GM21515 (cell line): ENCODE results near the gene ZNF385B.

Experiments
- ATAC-seq: cut with Tn5 transposase; IDR thresholded peaks from one replicate; pipeline ENCODE4 v1.9.1; 2021; ENCODE audit not compliant: unreplicated experiment

Gene ZNF385B

DNA sequence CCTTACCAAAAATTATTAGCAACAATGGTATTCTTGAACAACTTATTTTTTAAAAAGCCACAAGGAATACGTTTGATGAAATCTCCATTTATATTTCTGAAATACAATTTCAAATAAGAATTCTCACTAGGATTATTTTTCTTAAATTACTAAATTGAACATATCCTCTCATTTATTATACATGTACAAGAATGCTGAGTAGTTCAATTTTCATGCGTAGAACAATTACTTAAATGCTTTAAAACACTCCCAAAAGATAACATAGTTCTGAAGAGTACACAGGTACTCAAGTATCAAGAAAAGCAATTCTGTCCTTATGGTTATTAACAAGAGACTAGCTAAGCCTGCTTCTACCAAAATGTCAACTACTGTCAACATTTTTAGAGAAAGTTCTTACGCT is 268.1 kb downstream of the ZNF385B start:
- ATAC-seq: no peak

DNA sequence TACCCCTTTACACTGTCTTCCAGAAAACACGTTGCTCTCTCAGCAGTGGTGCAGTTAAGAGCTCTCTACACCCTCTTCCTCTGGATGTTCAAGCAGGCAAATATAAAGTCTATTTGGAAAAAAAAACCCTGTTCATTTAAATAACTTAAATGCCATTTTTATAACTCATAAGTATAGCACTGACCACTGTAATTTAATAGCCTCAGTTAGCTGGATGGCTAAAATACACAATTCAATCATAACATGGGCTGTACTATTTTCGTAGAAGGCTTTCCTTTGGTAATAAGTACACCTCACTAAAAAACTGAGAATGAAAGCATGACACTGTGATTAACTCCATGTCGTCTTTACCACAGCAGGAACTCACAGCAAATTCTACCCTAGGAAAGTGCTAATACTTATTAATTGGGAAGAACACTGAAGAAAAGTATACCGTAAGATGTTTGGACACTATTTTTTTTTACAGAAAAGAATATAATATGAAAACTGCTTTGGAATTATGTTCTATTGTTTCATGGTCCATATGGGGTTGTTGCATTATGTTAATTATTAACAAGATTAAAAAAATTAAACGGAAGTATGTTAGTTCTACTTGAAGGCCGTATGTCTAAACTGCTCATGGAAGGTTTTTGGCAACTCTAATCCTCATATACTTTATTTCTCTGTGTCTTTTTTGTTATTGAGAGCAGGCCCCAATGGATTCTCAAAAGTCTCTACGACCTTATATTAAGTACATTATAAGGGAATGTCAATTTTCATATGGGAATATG is 269.1 kb downstream of the ZNF385B start:
- ATAC-seq: no peak

GRCh38 chr2:179591690-179592089 is 269.7 kb downstream of the ZNF385B start:
- ATAC-seq: no peak

- ATAC-seq: no peak
Observed at GRCh38 chr2:179588486-179589145, 272.8 kb downstream of the ZNF385B start.

DNA sequence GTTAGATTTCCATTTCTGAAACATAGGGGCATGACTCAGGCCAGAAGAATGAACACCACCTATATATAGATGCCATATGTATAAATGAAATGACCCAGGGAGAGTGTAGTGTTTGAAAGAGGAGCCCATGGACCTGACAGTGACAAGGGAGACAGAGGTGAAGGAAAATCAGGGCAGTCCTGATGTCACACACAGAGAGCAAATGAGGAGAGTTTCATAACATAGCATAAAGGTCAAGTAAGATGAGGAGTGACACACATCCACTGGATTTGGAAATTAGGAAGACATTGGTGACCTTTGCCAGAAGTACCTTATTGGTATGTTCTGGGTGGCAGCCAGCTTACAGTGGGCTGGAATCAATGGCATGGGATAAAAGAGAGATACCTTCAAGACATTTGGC is 276.7 kb downstream of the ZNF385B start:
- no peak for ATAC-seq

- ATAC-seq: no peak
Observed at GRCh38 chr2:179581605-179582004, 279.8 kb downstream of the ZNF385B start.

GRCh38 chr2:179580378-179581146 is 280.9 kb downstream of the ZNF385B start:
- no peak for ATAC-seq

GRCh38 chr2:179579800-179580199 is 281.6 kb downstream of the ZNF385B start:
- ATAC-seq: no peak

DNA sequence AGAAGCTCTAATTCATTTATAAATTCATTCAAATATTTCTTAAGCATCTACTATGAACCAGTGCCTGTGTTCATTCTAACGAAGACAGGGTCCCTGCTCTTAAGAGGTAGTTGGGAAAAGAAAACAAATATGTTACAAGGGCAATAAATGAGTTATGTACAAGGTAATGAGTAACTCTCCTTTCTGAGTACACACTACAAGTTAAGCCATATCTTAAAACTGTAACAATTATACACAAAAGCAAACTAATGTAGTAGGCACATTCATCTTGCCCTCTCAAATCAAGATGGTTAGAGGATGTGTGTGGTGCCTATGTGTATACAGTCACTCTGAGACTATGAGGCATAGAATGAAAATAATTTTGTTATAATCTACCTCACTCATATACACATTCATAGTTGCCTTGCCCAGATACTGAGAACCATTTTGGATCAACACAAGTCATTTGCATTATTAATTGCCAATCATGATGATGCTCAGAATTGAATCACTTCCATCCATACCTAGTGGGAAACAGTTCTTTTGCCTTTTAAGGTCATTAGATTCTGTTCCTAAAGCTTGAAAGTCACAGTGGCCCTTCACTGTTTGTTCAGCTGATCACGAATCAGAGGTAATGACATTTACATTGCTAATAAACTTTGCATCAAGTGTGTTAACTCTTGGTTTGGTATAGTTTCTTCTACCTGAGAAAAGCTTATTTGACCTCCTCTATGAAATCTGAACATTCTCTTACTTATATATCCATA is 283.1 kb downstream of the ZNF385B start:
- ATAC-seq: no peak

DNA sequence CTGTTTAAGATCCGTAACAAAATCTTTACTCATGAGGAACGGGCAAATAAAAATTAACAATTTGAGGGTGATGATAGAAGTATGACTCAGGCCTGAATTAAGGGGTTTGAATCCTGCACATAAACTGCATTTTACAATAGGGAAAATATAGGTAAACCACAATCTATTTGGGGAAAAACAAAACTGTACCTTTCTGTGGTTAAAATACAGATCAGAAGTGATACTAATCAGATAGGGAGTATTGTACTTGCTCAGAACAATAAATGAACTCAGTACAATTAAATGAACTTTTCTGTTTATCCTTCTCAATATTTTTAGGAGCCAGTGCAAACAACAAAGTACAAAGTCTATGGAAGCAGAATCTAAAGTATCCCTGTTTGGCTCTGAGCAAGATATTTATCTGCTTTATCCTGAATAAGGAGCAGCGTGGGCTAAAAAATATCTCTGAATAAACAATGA is 287.3 kb downstream of the ZNF385B start:
- no peak for ATAC-seq

GRCh38 chr2:179572544-179572943 is 288.9 kb downstream of the ZNF385B start:
- ATAC-seq: no peak

GRCh38 chr2:179571721-179572120 is 289.7 kb downstream of the ZNF385B start:
- ATAC-seq: no peak

GRCh38 chr2:179571252-179571651 is 290.2 kb downstream of the ZNF385B start:
- ATAC-seq: no peak

DNA sequence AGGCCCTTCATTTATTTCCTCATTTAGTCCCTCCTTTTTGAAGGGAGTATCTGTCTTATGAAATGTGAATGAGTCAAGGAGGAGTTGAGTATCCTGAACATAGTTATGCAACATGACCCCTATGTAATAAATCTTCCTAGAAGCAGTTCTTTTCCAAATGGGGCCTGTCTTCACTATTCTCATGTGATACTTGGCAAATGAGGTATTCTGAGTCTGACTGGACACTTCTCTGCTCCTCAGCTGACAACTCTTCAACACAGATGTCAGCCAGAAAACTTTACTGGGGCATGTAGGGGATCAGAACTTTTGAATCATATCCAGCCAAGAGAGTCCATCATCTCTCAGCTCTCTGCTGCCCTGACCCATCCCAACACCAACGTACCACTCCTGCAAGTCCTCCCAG is 291.6 kb downstream of the ZNF385B start:
- no peak for ATAC-seq

- no peak for ATAC-seq
Observed at GRCh38 chr2:179565807-179566206, 295.6 kb downstream of the ZNF385B start.

DNA sequence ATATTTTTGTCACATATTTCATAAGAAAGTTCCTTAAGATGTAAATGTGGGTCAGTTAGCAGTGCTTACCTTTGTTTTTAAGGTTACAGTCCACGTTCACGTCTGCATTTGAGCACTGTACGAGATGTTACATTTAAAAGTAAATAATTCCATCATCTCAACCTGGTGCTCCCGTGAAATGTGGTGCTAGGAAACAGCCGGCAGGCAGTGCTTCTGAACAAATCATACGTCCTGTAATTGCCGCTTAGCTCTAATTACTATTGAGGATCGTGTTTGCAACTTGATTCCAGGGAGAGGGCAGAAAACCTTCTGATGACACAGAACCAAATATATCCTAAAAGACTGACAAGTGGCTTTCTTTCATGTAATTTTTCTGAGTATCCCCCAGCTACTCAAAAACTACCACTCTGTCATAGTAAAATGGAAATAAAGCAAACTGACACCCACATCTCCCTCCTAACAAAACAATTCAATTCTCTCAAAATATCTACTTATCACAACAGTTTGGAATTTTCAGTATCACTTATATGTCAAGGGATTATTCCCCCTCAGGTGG is 299.0 kb downstream of the ZNF385B start:
- ATAC-seq: no peak

- no peak for ATAC-seq
Observed at GRCh38 chr2:179561702-179562101, 299.7 kb downstream of the ZNF385B start.

- no peak for ATAC-seq
Observed at GRCh38 chr2:179560257-179560735, 301.1 kb downstream of the ZNF385B start.

DNA sequence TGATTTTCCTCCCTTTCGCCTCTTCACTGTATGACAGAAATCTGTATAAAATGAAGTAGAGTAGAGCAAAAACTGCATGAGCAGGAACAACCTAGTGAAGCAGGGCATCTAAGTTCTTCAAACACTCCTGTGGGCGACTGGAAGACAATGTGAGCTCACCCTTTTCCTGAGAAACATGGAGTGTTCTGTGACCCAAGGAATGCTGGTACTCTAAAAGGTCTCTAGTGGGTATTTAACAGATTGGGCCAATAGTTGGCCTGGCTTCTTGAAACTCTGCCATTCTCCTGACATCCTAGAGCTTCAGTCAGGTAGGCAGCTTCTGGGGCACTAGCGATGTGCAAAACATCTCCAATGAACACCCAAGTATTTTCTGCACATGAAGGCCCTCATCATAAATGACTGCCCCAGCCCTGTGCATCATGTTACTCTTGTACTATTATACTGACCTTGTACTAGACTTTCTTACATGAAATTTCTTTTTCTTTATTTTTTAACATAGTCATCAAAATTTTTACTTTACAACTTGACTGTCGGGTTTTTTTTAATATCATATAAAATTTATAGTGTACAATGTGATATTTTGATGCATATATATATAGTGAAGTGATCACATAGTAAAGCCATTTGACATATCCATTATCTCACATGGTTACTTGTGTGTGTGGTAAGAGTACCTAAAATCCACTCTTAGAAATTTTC is 302.2 kb downstream of the ZNF385B start:
- ATAC-seq: no peak
